GM18868 (cell line): ENCODE measurements around the gene CUL4B.
"Not testable (repeated sequence)": the region's sequence is repeated elsewhere in the genome, so short reads cannot be mapped to it uniquely, and the experiment has no call there.

Experiments used
- ATAC-seq: cut with Tn5 transposase; IDR thresholded peaks from one replicate; pipeline ENCODE4 v1.9.1; 2021; ENCODE audit warnings: mild to moderate bottlenecking, moderate library complexity; ENCODE audit not compliant: unreplicated experiment

CUL4B gene

DNA sequence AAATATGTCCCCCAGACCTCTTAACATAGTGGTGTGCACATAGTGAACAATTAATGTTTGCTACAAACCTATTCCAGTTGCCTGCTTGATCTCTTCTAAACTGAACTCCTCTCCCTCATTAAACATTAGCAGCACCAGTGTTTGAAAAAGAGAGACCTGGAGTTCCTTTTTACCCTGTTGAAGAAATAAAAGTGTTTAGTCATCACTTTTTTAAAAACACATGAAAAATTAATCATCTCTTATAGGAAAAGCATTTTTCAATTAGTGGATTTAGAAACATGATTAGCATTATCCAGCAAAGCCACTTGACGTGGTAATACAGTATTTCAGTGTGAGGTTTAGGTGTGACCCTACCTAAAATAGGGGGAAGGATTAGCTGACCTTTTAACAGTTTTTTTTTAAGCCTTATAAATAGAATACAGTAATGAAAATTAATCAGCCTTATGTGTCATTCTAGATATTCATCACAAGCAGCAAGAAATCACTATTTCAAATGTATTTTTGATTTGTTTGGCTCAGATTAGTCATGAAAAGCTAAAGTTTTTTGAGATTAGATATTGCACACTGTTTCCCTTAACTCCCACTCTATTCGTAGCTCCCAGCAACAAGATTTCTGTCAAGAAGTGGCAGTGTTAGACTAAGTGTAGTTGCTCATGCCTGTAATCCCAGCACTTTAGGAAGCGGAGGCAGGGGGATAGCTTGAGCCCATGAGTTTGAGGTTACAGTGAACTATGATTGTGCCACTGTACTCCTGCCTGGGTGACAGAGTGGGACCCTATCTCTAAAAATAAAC lies 26.2 kb downstream of the CUL4B start:
- ATAC-seq: no peak

DNA sequence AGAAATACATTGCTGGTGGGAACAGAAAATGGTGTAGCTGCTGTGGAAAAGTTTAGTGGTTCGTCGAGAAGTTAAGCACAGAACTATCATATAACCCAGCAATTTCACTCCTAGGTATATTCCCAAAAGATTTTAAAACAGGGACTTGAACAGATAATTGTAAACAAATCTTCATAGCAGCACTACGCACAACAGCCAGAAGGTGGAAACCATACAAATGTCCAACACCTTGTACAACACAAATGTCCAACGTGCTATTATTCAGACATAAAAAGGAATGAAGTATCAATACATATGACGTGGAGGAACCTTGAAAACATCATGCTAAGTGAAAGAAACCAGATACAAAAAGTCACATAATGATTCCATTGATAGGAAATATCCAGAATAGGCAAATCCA lies 37.9 kb downstream of the CUL4B start:
- ATAC-seq: no peak

DNA sequence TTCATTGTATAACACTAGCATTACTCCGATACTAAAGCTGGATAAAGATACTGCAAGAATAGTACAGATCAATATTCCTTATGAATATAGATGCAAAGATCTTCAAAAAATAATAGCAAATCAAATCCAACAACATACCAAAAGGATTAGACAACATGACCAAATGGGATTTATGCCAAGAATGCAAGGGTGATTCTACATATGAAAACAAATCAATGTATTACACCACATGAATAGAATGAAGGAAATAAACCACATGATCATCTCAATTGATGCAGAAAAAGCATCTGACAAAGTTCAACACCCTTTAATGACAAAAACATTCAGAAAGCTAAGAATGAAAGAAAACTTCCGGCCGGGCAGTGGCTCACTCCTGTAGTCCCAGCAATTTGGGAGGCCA lies 42.8 kb downstream of the CUL4B start:
- ATAC-seq: no peak

DNA sequence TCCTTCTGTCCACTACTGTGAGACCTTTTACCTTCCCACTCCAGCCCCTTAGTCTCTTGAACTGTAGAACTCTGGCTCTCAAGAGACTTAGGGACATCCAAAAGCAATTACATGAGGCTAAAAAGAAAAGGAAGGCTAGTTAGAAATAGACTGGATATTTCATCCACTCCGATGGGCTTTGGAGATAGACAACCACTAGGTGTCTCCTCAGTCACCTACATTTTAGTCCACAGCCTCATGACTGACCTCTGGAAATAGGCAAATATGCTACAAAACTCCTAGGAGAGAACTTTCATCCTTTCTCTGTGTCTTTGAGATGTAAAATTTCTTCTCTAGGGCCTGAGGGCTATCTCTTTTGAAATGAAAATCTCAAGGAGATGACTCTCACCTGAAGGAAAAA lies 46.5 kb downstream of the CUL4B start:
- no peak for ATAC-seq

DNA sequence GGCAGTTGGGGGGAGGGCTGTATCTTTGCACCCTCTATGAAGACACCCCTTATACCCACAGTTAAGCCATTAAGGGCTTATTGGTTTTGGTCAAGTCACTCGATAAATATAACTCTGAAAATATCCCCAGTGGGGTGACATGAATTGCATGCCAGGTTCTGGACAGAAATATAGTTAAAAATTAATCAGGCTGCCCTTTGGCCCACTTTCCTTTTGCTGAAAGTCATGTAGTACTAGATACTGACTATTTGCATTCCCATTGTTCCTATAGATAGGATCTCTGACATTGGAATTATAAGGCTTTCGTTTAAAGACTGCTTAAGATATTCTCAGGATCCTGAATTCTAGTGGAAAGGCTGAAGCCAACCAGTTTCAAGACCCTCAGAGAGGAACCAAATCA lies 48.1 kb downstream of the CUL4B start:
- no peak for ATAC-seq

DNA sequence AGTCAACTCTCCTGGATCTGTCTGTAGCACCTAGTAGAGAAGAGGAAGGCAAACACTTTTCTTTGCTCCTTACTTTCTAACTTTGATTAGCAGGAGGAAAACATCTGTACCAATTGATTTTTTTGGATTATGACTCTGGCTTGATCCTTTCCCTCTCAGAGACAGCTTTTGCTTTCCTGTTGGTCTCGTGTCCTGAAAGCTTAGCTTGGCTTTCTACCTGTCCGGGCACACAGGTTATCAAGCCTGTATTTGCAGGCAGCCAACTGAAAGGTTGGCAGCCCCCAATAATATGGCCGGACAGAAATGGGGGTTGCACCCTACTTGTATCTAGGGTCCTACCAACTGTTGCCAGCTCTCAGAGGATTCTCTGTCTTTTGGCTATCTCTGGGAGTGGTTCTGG lies 48.5 kb downstream of the CUL4B start:
- no peak for ATAC-seq

DNA sequence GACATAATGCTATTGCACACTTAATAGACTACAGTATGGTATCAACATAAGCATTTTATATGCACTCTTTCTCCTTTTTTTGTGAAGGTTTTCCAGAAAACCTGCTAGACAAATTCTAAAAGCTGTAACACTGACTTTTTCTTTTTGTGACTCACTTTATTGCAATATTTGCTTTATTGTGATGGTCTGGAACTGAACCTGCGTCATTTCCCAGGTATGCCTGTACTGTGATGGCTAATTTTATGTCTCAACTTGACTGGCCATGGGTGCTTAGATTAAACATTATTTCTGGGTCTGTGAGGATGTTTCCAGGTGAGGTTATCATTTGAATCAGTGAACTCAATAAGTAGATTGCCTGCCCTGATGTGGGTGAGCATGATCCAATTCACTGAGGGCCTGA lies 56.2 kb downstream of the CUL4B start:
- no peak for ATAC-seq

DNA sequence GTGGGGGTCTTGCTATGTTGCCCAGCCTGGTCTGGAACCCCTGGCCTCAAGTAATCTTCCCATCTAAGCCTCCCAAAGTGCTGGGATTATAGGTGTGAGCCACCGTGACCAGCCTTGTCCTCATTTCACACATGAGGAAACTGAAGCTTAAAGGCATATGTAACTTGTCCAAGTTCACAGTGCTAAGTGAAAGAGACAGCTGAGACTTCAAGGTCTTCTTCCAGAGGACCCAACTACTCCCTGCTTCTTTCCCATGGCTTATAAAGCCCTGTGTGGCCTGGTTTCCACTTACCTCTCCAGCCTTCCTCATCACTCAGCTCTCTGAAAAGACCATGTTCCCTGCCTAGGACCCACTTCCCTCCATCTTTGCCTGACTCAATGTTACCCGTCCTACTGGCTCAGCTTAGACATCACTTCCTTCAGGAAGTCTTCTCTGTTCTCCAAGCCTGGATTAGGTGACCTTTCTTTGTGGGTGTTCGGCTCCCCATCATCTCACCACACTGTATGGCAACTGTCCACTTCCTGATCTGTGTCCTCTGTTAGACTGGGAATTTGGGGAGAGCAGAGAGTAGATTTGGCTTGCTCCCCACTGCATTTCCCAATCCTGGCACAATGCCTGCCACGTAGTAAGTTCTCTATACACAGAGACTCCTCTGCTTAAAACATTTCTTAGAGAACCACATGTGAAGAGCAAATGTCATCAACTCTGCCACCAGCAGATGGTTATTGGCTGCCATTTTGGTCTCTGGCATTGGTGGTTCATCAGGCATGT lies 61.3 kb downstream of the CUL4B start:
- ATAC-seq: no peak

DNA sequence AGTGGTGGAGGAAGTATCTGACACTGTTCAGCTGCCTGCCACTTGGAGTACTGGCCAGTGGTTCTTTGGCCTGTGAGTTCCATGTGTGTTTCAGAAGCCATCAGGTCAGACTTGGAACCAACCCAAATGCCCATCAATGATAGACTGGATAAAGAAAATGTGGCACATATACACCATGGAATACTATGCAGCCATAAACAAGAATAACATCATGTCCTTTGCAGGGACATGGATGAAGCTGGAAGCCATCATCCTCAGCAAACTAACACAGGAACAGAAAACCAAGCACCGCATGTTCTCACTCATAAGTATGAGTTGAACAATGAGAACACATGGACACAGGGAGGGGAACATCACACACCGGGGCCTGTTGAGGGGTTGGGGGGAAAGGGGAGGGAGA lies 70.6 kb downstream of the CUL4B start:
- not testable (repeated sequence) for ATAC-seq

DNA sequence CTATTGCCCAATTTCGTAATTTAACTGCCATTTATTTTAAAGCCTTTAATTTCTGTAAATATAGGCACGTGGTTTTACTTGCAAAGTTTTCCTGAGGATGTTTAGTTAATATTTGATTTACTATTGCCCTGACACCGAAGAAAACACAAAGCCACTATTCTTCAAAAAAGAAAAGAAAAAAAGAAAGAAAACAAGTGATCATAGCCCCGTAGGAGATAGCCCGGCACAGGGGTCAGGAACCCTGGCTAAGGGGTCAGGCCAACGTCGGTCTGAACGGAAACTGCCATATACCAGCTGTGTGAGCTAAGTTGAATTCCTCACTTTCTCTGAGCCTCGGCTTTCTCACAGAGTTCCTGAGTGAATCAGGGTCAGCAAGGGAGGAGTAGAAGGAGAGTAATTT lies 74.0 kb downstream of the CUL4B start:
- ATAC-seq: no peak

DNA sequence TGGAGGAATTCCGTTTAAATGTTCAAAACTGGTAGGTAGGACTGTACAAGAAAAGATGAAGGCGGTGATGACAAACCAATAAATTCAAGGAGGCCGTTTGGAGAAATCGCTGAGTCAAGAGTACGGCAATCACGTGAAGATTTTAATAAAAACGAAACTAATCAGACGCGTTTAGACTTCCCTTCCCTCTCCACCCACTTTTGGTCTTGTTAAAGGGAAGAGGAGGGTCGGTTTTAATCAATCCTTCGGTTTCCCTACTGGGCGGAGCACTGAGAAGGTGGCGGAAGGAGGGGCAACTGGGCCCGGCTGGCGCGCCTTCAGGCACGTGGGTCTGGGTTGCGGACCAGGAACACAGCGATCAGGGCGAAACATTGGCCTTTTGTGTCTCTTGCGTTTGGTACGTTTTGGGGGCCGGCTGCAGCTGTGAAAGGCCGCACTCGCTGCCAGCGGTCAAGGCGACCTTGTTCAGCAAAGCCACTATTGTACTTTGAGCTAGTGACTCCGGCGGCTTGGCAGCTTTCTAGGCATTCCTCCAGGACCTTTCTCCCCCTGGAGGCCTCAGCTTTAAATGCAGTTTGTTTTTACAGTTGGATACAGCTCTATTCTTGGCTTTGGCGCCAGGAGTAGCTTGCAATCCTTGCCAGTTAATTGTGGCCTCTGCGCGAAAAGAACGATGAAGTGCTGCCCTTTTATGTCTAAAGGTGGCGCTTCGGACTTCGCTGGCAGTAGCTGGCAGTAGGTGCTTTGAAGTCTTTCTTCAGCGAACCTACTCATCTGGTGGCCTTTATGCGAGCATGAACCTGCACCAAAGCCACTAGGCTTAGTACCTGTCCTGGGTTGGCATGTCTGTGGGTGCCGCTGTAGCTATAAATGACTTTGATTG lies 74.9 kb downstream of the CUL4B start:
- ATAC-seq: peak; percentile 78

DNA sequence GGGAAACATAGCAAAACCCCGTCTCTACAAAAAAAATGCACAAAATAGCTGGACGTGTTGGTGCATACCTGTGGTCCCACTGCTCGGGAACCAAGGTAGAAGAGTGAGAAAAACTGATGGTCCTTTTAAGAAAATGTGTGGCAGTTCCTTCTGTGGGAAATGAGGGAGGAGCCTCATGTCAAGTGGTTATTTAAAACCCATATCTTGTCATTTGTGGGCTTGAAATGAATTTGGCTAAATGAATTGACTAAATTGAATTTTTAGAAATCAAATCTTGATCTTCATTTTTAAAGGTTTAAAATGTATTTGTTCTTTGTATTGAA lies 75.5 kb downstream of the CUL4B start:
- ATAC-seq: peak; percentile 14

DNA sequence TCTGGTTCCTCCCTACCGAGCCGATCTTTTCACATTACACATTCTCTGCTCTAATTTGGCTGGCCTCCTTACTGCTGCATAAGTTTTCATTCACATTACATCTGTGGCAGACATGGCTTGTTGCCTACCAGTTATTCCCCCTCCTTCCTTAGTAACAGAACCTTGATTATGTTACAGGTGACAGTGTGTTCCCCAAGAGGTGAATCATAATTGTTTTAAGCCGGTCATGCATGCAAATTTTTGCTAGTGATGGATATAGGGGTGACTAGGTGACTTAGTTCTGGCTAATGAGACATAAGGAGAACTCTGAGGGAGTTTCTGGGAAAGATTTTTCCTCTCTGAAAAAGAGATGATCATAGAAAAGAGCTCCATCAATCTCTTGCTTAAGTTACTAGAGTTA lies 83.3 kb downstream of the CUL4B start:
- ATAC-seq: no peak

DNA sequence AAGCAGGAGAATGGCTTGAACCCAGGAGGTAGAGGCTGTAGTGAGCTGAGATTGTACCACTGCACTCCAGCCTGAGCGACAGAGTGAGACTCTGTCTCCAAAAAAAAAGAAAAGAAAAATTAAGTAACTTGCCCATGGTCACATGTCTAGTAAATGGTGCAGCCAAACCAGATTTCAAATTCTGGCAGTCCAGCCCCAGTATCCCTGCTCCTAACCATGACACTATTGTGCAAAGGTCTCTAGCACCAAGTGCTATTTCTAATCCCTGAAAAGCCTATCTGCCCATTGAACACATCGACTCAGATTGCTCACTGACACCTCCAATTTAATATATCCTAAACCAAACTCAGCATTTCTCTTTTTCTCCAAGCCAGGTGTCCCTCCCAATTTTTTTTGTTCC lies 84.0 kb downstream of the CUL4B start:
- ATAC-seq: no peak

DNA sequence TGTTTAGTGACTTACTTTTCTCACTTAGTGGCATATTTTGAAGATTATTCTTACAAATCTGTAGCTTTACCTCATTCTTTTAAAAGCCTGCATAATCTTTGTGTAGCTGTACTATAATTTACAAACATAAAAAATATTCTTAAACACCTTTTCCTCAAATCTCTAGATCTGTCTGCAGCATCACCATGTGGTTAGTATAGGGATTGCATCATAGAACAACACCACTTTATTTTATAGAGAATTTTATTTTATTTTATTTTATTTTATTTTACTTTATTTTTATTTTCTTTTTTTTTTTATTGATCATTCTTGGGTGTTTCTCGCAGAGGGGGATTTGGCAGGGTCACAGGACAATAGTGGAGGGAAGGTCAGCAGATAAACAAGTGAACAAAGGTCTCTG lies 85.3 kb downstream of the CUL4B start:
- not testable (repeated sequence) for ATAC-seq
